GM23338 (cell line): ENCODE results near the gene FKTN. TPM values are rescaled to one million over a fixed set of nuclear protein-coding genes. Genes with fewer than 3 reads are reported as not detected.

Experiments used
- ATAC-seq: fragments of 200-7000 bp; cut with Tn5 transposase; 3 replicates; pipeline ENCODE4 v1.9.1; 2020
- DNase-seq: peaks from one replicate; pipeline ENCODE4 v3.0.0-alpha.2; 2015; ENCODE audit warnings: low spot score
- H2AFZ ChIP-seq: fragments of 200-600 bp; sonication (generic); 2 replicates; pipeline ENCODE4 v1.8.0; 2016; ENCODE audit warnings: antibody characterized with exemption, mild to moderate bottlenecking, moderate library complexity
- H3F3A ChIP-seq: fragments of 200-600 bp; sonication (generic); replicated peaks from 2 replicates; pipeline ENCODE4 v1.8.0; 2017; ENCODE audit warnings: antibody characterized with exemption, mixed run types, low read depth
- H3K27ac ChIP-seq: fragments of 200-600 bp; sonication (generic); 2 replicates; pipeline ENCODE4 v1.6.1; 2016; ENCODE audit warnings: low read depth
- H3K27me3 ChIP-seq: fragments of 200-600 bp; sonication (generic); 2 replicates; pipeline ENCODE4 v1.8.0; 2016; ENCODE audit warnings: mild to moderate bottlenecking, mixed run types, moderate library complexity; ENCODE audit not compliant: insufficient read depth
- H3K36me3 ChIP-seq: fragments of 200-600 bp; sonication (generic); 2 replicates; pipeline ENCODE4 v1.8.0; 2016; ENCODE audit warnings: mild to moderate bottlenecking; ENCODE audit not compliant: insufficient read depth
- H3K4me1 ChIP-seq: fragments of 200-600 bp; sonication (generic); 2 replicates; pipeline ENCODE4 v1.8.0; 2016; ENCODE audit warnings: mild to moderate bottlenecking, moderate library complexity; ENCODE audit not compliant: insufficient read depth
- H3K4me2 ChIP-seq: fragments of 200-600 bp; sonication (generic); 2 replicates; pipeline ENCODE4 v1.7.1; 2017; ENCODE audit warnings: mixed run types
- H3K4me3 ChIP-seq: fragments of 200-600 bp; sonication (generic); 2 replicates; pipeline ENCODE4 v1.6.1; 2016; ENCODE audit warnings: mixed run types
- H3K79me2 ChIP-seq: fragments of 200-600 bp; sonication (generic); replicated peaks from 2 replicates; pipeline ENCODE4 v1.8.0; 2017; ENCODE audit warnings: mild to moderate bottlenecking; ENCODE audit not compliant: insufficient read depth
- H3K9me2 ChIP-seq: fragments of 200-600 bp; sonication (generic); 2 replicates; pipeline ENCODE4 v1.8.0; 2017; ENCODE audit not compliant: insufficient read depth
- H4K20me1 ChIP-seq: fragments of 200-600 bp; sonication (generic); replicated peaks from 2 replicates; pipeline ENCODE4 v1.8.0; 2017; ENCODE audit warnings: mild to moderate bottlenecking; ENCODE audit not compliant: insufficient read depth
- H3K27ac Mint-ChIP-seq: 2 replicates; pipeline ENCODE4 v1.8.0; 2020; ENCODE audit warnings: inconsistent platforms, mild to moderate bottlenecking, moderate library complexity, mixed read lengths
- H3K27me3 Mint-ChIP-seq: 3 replicates; pipeline ENCODE4 v1.8.0; 2022; ENCODE audit warnings: low read depth, mild to moderate bottlenecking, moderate library complexity, mixed read lengths, inconsistent platforms; ENCODE audit not compliant: insufficient read depth, poor library complexity
- H3K36me3 Mint-ChIP-seq: 3 replicates; pipeline ENCODE4 v1.8.0; 2021; ENCODE audit warnings: low read depth, mild to moderate bottlenecking, inconsistent platforms, moderate library complexity, mixed read lengths
- H3K4me1 Mint-ChIP-seq: 3 replicates; pipeline ENCODE4 v1.8.0; 2020; ENCODE audit warnings: mild to moderate bottlenecking, inconsistent platforms, mixed read lengths
- H3K4me3 Mint-ChIP-seq: 3 replicates; pipeline ENCODE4 v1.8.0; 2021; ENCODE audit warnings: moderate library complexity, mild to moderate bottlenecking, inconsistent platforms, mixed read lengths
- H3K9me3 Mint-ChIP-seq: 3 replicates; pipeline ENCODE4 v1.8.0; 2020; ENCODE audit warnings: moderate library complexity, mild to moderate bottlenecking, inconsistent platforms, mixed read lengths
- ETS1 ChIP-seq: IDR thresholded peaks from 2 replicates; pipeline ENCODE4 v1.6.1; 2016; ENCODE audit warnings: antibody characterized with exemption
- EZH2 ChIP-seq: fragments of 200-600 bp; sonication (generic); IDR thresholded peaks from one replicate; pipeline ENCODE4 v1.8.0; 2017; ENCODE audit warnings: antibody characterized with exemption, mild to moderate bottlenecking, low read depth; ENCODE audit not compliant: unreplicated experiment
- EZH2phosphoT487 ChIP-seq: fragments of 200-600 bp; sonication (generic); IDR thresholded peaks from one replicate; pipeline ENCODE4 v1.8.1; 2018; ENCODE audit warnings: antibody characterized with exemption; ENCODE audit not compliant: unreplicated experiment
- JUNB ChIP-seq: IDR thresholded peaks from one replicate; pipeline ENCODE4 v1.6.1; 2016; ENCODE audit warnings: antibody characterized with exemption; ENCODE audit not compliant: unreplicated experiment
- NANOG ChIP-seq: IDR thresholded peaks from 2 replicates; pipeline ENCODE4 v1.6.1; 2016; ENCODE audit warnings: antibody characterized with exemption, borderline replicate concordance
- POLR2AphosphoS5 ChIP-seq: IDR thresholded peaks from 2 replicates; pipeline ENCODE4 v1.6.1; 2016; ENCODE audit warnings: antibody characterized with exemption, low read depth
- STAT1 ChIP-seq: IDR thresholded peaks from one replicate; pipeline ENCODE4 v1.6.1; 2016; ENCODE audit warnings: antibody characterized with exemption; ENCODE audit not compliant: unreplicated experiment
- ZNF114 ChIP-seq: fragments of 250-450 bp; sonication (Bioruptor Pico); IDR thresholded peaks from 2 replicates; pipeline ENCODE4 v1.5.0; 2020; ENCODE audit warnings: mild to moderate bottlenecking, moderate library complexity
- polyA plus RNA-seq: library from polyadenylated mRNA; unstranded; fragments of >200 nt; fragmentation: Nextera tagmentation; extraction: Ambion mirVana; gene quantifications from 2 replicates; pipeline ENCODE4 v1.2.1, GENCODE V29; 2016
- total RNA-seq: library from RNA; depleted of rRNA; stranded (reverse); fragments of >200 nt; shearing (Covaris generic); gene quantifications from 2 replicates; pipeline ENCODE4 v1.2.3, GENCODE V29; 2014
- TF ChIP-seq, protein P1 (sequence below), 2 experiments: fragments of 200-600 bp in 1 of 2; sonication (generic) in 1 of 2; conservative IDR thresholded peaks; 2 replicates each; pipeline versions ENCODE4 v1.5.1 to v1.6.1; 2016 to 2017; ENCODE audit warnings: antibody characterized with exemption in 2 of 2, low read depth in 2 of 2, mild to moderate bottlenecking in 2 of 2, moderate library complexity in 1 of 2
- TF ChIP-seq, protein P2 (sequence below): IDR thresholded peaks from one replicate; pipeline ENCODE4 v1.6.1; 2018; ENCODE audit warnings: antibody characterized with exemption; ENCODE audit not compliant: unreplicated experiment
- TF ChIP-seq, protein P3 (sequence below): fragments of 250-450 bp; sonication (Bioruptor Pico); IDR thresholded peaks from 2 replicates; pipeline ENCODE4 v1.5.0; 2020; ENCODE audit warnings: mild to moderate bottlenecking, moderate library complexity

The FKTN gene
- total and polyA plus RNA-seq, 2 experiments from 2014 or later = 6.8 to 9.9 TPM

- TF ChIP-seq, protein P1, sequence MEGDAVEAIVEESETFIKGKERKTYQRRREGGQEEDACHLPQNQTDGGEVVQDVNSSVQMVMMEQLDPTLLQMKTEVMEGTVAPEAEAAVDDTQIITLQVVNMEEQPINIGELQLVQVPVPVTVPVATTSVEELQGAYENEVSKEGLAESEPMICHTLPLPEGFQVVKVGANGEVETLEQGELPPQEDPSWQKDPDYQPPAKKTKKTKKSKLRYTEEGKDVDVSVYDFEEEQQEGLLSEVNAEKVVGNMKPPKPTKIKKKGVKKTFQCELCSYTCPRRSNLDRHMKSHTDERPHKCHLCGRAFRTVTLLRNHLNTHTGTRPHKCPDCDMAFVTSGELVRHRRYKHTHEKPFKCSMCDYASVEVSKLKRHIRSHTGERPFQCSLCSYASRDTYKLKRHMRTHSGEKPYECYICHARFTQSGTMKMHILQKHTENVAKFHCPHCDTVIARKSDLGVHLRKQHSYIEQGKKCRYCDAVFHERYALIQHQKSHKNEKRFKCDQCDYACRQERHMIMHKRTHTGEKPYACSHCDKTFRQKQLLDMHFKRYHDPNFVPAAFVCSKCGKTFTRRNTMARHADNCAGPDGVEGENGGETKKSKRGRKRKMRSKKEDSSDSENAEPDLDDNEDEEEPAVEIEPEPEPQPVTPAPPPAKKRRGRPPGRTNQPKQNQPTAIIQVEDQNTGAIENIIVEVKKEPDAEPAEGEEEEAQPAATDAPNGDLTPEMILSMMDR (conservative IDR thresholded peaks at IDR 0.05; ENCODE audit: low read depth in 2 of 2) = no peak
- TF ChIP-seq STAT1 (no peak), JUNB (no peak), NANOG (no peak), EZH2phosphoT487 (no peak), POLR2AphosphoS5 (no peak)
- TF ChIP-seq, protein P2, sequence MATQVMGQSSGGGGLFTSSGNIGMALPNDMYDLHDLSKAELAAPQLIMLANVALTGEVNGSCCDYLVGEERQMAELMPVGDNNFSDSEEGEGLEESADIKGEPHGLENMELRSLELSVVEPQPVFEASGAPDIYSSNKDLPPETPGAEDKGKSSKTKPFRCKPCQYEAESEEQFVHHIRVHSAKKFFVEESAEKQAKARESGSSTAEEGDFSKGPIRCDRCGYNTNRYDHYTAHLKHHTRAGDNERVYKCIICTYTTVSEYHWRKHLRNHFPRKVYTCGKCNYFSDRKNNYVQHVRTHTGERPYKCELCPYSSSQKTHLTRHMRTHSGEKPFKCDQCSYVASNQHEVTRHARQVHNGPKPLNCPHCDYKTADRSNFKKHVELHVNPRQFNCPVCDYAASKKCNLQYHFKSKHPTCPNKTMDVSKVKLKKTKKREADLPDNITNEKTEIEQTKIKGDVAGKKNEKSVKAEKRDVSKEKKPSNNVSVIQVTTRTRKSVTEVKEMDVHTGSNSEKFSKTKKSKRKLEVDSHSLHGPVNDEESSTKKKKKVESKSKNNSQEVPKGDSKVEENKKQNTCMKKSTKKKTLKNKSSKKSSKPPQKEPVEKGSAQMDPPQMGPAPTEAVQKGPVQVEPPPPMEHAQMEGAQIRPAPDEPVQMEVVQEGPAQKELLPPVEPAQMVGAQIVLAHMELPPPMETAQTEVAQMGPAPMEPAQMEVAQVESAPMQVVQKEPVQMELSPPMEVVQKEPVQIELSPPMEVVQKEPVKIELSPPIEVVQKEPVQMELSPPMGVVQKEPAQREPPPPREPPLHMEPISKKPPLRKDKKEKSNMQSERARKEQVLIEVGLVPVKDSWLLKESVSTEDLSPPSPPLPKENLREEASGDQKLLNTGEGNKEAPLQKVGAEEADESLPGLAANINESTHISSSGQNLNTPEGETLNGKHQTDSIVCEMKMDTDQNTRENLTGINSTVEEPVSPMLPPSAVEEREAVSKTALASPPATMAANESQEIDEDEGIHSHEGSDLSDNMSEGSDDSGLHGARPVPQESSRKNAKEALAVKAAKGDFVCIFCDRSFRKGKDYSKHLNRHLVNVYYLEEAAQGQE = no peak
These were observed 104.5 kb downstream of the FKTN start, which contains the start of gene TAL2 (continued) for GRCh38 chr9:105662184-105663104.

- H3K4me1 Mint-ChIP-seq = peaks cover 3% of the 10 kb centered on the region; the same call in 2 of the 3 replicates
- H2AFZ ChIP-seq = no peak overlapping the region
- no peaks in the 10 kb centered on the region for H3F3A ChIP-seq
- ATAC-seq (no peak), DNase-seq (no peak)
- no peaks in the 10 kb centered on the region for H3K9me3 Mint-ChIP-seq
- no peaks in the 10 kb centered on the region for H3K36me3 ChIP-seq
- no peaks in the 10 kb centered on the region for H3K27me3 Mint-ChIP-seq
- no peak overlapping the region for H3K4me3 ChIP-seq
- no peak overlapping the region for H3K27ac ChIP-seq
- no peak overlapping the region for H3K4me2 ChIP-seq
- H3K79me2 ChIP-seq = no peaks in the 10 kb centered on the region
- no peaks in the 10 kb centered on the region for H3K9me2 ChIP-seq
- no peak overlapping the region for H3K27ac Mint-ChIP-seq
- no peaks in the 10 kb centered on the region for H3K36me3 Mint-ChIP-seq
- no peak overlapping the region for H3K4me3 Mint-ChIP-seq
- H3K27me3 ChIP-seq = no peaks in the 10 kb centered on the region
- no peaks in the 10 kb centered on the region for H4K20me1 ChIP-seq
- no peaks in the 10 kb centered on the region for H3K4me1 ChIP-seq
- TF ChIP-seq STAT1 = no peak
- no peak for TF ChIP-seq POLR2AphosphoS5
- TF ChIP-seq ETS1 = no peak
- TF ChIP-seq, protein P3, sequence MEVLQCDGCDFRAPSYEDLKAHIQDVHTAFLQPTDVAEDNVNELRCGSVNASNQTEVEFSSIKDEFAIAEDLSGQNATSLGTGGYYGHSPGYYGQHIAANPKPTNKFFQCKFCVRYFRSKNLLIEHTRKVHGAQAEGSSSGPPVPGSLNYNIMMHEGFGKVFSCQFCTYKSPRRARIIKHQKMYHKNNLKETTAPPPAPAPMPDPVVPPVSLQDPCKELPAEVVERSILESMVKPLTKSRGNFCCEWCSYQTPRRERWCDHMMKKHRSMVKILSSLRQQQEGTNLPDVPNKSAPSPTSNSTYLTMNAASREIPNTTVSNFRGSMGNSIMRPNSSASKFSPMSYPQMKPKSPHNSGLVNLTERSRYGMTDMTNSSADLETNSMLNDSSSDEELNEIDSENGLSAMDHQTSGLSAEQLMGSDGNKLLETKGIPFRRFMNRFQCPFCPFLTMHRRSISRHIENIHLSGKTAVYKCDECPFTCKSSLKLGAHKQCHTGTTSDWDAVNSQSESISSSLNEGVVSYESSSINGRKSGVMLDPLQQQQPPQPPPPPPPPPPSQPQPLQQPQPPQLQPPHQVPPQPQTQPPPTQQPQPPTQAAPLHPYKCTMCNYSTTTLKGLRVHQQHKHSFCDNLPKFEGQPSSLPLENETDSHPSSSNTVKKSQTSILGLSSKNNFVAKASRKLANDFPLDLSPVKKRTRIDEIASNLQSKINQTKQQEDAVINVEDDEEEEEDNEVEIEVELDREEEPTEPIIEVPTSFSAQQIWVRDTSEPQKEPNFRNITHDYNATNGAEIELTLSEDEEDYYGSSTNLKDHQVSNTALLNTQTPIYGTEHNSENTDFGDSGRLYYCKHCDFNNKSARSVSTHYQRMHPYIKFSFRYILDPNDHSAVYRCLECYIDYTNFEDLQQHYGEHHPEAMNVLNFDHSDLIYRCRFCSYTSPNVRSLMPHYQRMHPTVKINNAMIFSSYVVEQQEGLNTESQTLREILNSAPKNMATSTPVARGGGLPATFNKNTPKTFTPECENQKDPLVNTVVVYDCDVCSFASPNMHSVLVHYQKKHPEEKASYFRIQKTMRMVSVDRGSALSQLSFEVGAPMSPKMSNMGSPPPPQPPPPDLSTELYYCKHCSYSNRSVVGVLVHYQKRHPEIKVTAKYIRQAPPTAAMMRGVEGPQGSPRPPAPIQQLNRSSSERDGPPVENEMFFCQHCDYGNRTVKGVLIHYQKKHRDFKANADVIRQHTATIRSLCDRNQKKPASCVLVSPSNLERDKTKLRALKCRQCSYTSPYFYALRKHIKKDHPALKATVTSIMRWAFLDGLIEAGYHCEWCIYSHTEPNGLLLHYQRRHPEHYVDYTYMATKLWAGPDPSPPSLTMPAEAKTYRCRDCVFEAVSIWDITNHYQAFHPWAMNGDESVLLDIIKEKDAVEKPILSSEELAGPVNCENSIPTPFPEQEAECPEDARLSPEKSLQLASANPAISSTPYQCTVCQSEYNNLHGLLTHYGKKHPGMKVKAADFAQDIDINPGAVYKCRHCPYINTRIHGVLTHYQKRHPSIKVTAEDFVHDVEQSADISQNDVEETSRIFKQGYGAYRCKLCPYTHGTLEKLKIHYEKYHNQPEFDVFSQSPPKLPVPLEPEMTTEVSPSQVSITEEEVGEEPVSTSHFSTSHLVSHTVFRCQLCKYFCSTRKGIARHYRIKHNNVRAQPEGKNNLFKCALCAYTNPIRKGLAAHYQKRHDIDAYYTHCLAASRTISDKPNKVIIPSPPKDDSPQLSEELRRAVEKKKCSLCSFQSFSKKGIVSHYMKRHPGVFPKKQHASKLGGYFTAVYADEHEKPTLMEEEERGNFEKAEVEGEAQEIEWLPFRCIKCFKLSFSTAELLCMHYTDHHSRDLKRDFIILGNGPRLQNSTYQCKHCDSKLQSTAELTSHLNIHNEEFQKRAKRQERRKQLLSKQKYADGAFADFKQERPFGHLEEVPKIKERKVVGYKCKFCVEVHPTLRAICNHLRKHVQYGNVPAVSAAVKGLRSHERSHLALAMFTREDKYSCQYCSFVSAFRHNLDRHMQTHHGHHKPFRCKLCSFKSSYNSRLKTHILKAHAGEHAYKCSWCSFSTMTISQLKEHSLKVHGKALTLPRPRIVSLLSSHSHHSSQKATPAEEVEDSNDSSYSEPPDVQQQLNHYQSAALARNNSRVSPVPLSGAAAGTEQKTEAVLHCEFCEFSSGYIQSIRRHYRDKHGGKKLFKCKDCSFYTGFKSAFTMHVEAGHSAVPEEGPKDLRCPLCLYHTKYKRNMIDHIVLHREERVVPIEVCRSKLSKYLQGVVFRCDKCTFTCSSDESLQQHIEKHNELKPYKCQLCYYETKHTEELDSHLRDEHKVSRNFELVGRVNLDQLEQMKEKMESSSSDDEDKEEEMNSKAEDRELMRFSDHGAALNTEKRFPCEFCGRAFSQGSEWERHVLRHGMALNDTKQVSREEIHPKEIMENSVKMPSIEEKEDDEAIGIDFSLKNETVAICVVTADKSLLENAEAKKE (CRISPR knock-in tag) = no peak
- no peak for TF ChIP-seq EZH2
- TF ChIP-seq ZNF114 (CRISPR knock-in tag) = no peak
These were observed 106.0 kb downstream of the FKTN start for GRCh38 chr9:105663914-105664313.
